Heart right ventricle (tissue), 16 donors: ENCODE results near the gene SAMD7. TPM values are rescaled to one million over a fixed set of nuclear protein-coding genes. Genes with fewer than 3 reads are reported as not detected.

Experiments used
- ATAC-seq, 8 donors: fragments of 200-7000 bp; cut with Tn5 transposase; one replicate each; pipeline ENCODE4 v1.9.1; 2020; ENCODE audit warnings: mild to moderate bottlenecking in 8 of 8, moderate library complexity in 8 of 8, moderate number of reproducible peaks in 1 of 8
- DNase-seq, 2 donors: peaks; one replicate each; pipeline ENCODE4 v3.0.0-alpha.2; 2020
- H3K27ac ChIP-seq, 10 donors: fragments of 200-600 bp; sonication (generic) in 2 of 10; one replicate each; pipeline versions ENCODE4 v1.5.0 to v1.8.0; 2020 to 2022; ENCODE audit warnings: mild to moderate bottlenecking in 3 of 10
- H3K27me3 ChIP-seq, 7 donors: fragments of 200-600 bp; one replicate each; pipeline ENCODE4 v1.8.0; 2021 to 2022; ENCODE audit warnings: mild to moderate bottlenecking in 2 of 7
- H3K36me3 ChIP-seq, 9 donors: fragments of 200-600 bp; sonication (generic) in 1 of 9; one replicate each; pipeline versions ENCODE4 v1.5.0 to v1.8.0; 2020 to 2022; ENCODE audit warnings: mild to moderate bottlenecking in 2 of 9
- H3K4me1 ChIP-seq, 9 donors: fragments of 200-600 bp; sonication (generic) in 1 of 9; one replicate each; pipeline versions ENCODE4 v1.5.0 to v1.8.0; 2020 to 2022; ENCODE audit warnings: mild to moderate bottlenecking in 4 of 9
- H3K4me3 ChIP-seq, 10 donors: fragments of 200-600 bp; sonication (generic) in 2 of 10; one replicate each; pipeline versions ENCODE4 v1.5.0 to v1.8.0; 2020 to 2022; ENCODE audit warnings: mild to moderate bottlenecking in 7 of 10, moderate library complexity in 2 of 10
- H3K9me3 ChIP-seq, 11 donors: fragments of 200-600 bp in 10 of 11; sonication (generic) in 2 of 11; one replicate each; pipeline versions ENCODE4 v1.5.0 to v1.8.0; 2013 to 2022; ENCODE audit warnings: mild to moderate bottlenecking in 2 of 11, control low read depth in 1 of 11, moderate library complexity in 1 of 11
- CTCF ChIP-seq, 9 donors: fragments of 200-600 bp; sonication (generic) in 2 of 9; IDR thresholded peaks; one replicate each; pipeline versions ENCODE4 v1.5.0 to v1.8.0; 2021 to 2022; ENCODE audit warnings: antibody characterized with exemption in 9 of 9, mild to moderate bottlenecking in 5 of 9, moderate library complexity in 1 of 9
- WGBS, 2 donors: extraction: QIAGEN DNeasy Blood & Tissue Kit; methylation state at CpG; one replicate each; pipeline ENCODE4 v1.1.7; 2013; ENCODE audit warnings: inconsistent platforms in 1 of 2; 5-methylcytosine and 5-hydroxymethylcytosine counted together
- intact Hi-C, 10 donors: fragments of 100-400 bp; cut with DNase I; formaldehyde crosslinking; loops; one replicate each; pipeline versions ENCODE4 v1.11.1 to v1.14.2; 2022
- polyA plus RNA-seq, 2 donors: library from polyadenylated mRNA; stranded (reverse); fragments of 200-250 nt; gene quantifications; one replicate each; pipeline ENCODE4 v1.2.3, GENCODE V29; 2013
- total RNA-seq, 10 donors: library from RNA; stranded (reverse); fragmentation: NEBNext Ultra II Directional in 3 of 10; extraction: Animal tissue kit (Norgen Biotek cat#: 25700) in 3 of 10; gene quantifications; one replicate each; pipeline versions ENCODE4 v1.2.1 to v1.2.4, GENCODE V29; 2021 to 2023
- donor health status: Arrhythmogenic right ventricular cardiomyopathy.
- donor health status: ischemic (EF 13 %, LVEDD 7.1; RV severe dilation, severe dysfunction).
- donor health status: healthy with polysubstance abuse.
- donor health status: DM: no; HTN: yes; CAD: no.
- donor health status: DM: no; HTN: no; CAD: no.
- donor health status: ischemic (EF 25% LVEDD 6.9; RV normal size, moderate dysfunction).
- donor health status: ischemic (EF 25% LVEDD 5.7; RV mildly dilated, moderate dysfunction).
- donor health status: healthy.
- donor health status: DM: yes; HTN: yes; CAD: no.
- donor health status: Ischemic cardiomyopathy.
- donor health status: ischemic (EF 35%, LVEDD 5.7; RV mildly dilated, moderate dysfunction).
- donor health status: nonischemic (EF 11% LVEDD 7.7; RV severe dilation, severe dysfunction).
- donor health status: DM: yes; HTN: yes; CAD: no.
- donor health status: PGD.
- donor health status: ischemic (EF 29% LVEDD 5.4; RV normal size, mild dysfunction).
- donor health status: nonischemic (EF 23%, LVEDD 6.1; RV moderate dilation, normal function).

The SAMD7 gene
- total and polyA plus RNA-seq, 12 donors: 0.17 TPM; not detected in 11

- intact Hi-C loops: loop anchor here in 7 of 10 donors (5.0 to 10.0 kb wide), 8 partner anchors 33 to 1105 kb away; partner anchors contain the start of genes LRRC31 (in 3 of the 7), ACTRT3 (in 1 of the 7), GPR160 (in 1 of the 7) and MYNN (in 1 of the 7)
- ATAC-seq (no peak), DNase-seq (no peak)
- peaks cover 0 to 35% (median 0%) of the 10 kb centered on the region in 9 donors for H3K36me3 ChIP-seq
- no peaks in the 10 kb centered on the region for H3K9me3 ChIP-seq
- no peaks in the 10 kb centered on the region for H3K27me3 ChIP-seq
- peaks cover 0 to 70% (median 56%) of the 10 kb centered on the region in 9 donors for H3K4me1 ChIP-seq
- no peak for TF ChIP-seq CTCF (IDR thresholded peaks at IDR 0.05)
- H3K27ac ChIP-seq: no peak overlapping the region
- 48 to 53% methylated on average over 5 of the region's 5 CpGs for WGBS, 2 donors
- H3K4me3 ChIP-seq: peak overlapping the region in 1 of 10 donors; percentile 85
Observed at GRCh38 chr3:169969174-169970095, 58.1 kb downstream of the SAMD7 start.

- ATAC-seq: no peak
- intact Hi-C loops: loop anchor here in 1 of 10 donors (10.0 kb wide), 1 partner anchor 186 kb away; no protein-coding TSS in a partner anchor
- Histone ChIP-seq H3K4me3 (no peak overlapping the region), H3K9me3 (no peaks in the 10 kb centered on the region), H3K27ac (no peak overlapping the region), H3K4me1 (peaks cover 0 to 69% (median 53%) of the 10 kb centered on the region in 9 donors), H3K27me3 (no peaks in the 10 kb centered on the region), H3K36me3 (peaks cover 0 to 48% (median 2%) of the 10 kb centered on the region in 9 donors)
- DNase-seq: no peak
- 22 to 26% methylated on average over 1 of the region's 1 CpG for WGBS, 2 donors
- no peak for TF ChIP-seq CTCF (IDR thresholded peaks at IDR 0.05)
Observed at GRCh38 chr3:169970847-169971246, 59.5 kb downstream of the SAMD7 start.

GRCh38 chr3:169971522-169971921 is 60.1 kb downstream of the SAMD7 start:
- DNase-seq (no peak), ATAC-seq (no peak)
- Histone ChIP-seq H3K4me3 (no peak overlapping the region), H3K27me3 (no peaks in the 10 kb centered on the region), H3K4me1 (peaks cover 0 to 66% (median 50%) of the 10 kb centered on the region in 9 donors), H3K9me3 (no peaks in the 10 kb centered on the region), H3K27ac (no peak overlapping the region), H3K36me3 (peaks cover 0 to 55% (median 6%) of the 10 kb centered on the region in 9 donors)
- no peak for TF ChIP-seq CTCF (IDR thresholded peaks at IDR 0.05)
- intact Hi-C loops: loop anchor here in 1 of 10 donors (10.0 kb wide), 1 partner anchor 187 kb away; no protein-coding TSS in a partner anchor
- WGBS, 2 donors: 62 to 84% methylated on average over 2 of the region's 2 CpGs

- H3K4me3 ChIP-seq: no peak overlapping the region
- intact Hi-C loops: loop anchor here in 2 of 10 donors (10.0 kb wide), 2 partner anchors 125 to 205 kb away; partner anchors contain the start of gene MYNN (in 1 of the 2)
- H3K9me3 ChIP-seq: no peaks in the 10 kb centered on the region
- H3K4me1 ChIP-seq: peaks cover 0 to 9% (median 0%) of the 10 kb centered on the region in 9 donors
- peaks cover 0 to 100% (median 67%) of the 10 kb centered on the region in 9 donors for H3K36me3 ChIP-seq
- TF ChIP-seq CTCF (IDR thresholded peaks at IDR 0.05): no peak
- no peak for DNase-seq
- 78 to 80% methylated on average over 2 of the region's 2 CpGs for WGBS, 2 donors
- no peaks in the 10 kb centered on the region for H3K27me3 ChIP-seq
- ATAC-seq: no peak
- peak overlapping the region in 1 of 10 donors; percentile 52 for H3K27ac ChIP-seq
Observed at GRCh38 chr3:169980055-169980454, 68.7 kb downstream of the SAMD7 start.
